GM18519 (cell line): ENCODE measurements around the gene TMEM245.

Experiments
- ATAC-seq: cut with Tn5 transposase; IDR thresholded peaks from one replicate; pipeline ENCODE4 v1.9.1; 2021; ENCODE audit warnings: mild to moderate bottlenecking, moderate library complexity; ENCODE audit not compliant: unreplicated experiment, low FRiP score

The TMEM245 gene

DNA sequence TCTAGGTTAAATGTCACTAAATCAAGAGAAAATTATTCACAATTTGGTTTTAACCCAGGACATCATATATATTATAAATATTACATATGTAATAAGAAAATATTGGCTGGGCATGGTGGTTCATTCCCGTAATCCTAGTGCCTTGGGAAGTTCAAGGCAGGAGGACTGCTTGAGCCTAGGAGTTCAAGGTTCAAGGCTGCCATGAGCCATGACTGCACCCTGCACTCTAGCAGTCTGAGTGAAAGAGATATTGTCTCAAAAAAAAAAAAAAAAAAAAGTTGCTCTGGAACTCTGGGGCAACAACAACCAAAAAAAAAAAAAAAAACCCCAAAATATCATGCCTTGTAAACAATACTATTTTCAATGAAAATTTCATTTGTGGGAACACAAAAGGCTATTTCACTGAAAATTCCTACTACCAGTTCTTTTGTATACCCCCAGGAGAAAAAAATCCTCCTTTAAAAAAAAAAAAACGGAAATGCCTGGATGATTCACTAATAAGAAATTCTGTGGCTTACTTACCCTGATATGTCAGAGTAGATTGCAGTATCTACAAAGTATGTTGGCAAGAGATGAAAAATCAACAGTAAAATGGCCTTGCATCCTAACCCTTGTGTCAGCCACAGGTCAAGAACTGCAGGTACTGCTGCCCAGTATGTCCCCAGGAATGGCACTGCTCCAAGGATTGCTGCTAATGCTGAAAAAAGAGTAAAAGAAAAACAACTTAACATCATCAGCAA, 83.9 kb downstream of the TMEM245 start:
- ATAC-seq, result no peak

DNA sequence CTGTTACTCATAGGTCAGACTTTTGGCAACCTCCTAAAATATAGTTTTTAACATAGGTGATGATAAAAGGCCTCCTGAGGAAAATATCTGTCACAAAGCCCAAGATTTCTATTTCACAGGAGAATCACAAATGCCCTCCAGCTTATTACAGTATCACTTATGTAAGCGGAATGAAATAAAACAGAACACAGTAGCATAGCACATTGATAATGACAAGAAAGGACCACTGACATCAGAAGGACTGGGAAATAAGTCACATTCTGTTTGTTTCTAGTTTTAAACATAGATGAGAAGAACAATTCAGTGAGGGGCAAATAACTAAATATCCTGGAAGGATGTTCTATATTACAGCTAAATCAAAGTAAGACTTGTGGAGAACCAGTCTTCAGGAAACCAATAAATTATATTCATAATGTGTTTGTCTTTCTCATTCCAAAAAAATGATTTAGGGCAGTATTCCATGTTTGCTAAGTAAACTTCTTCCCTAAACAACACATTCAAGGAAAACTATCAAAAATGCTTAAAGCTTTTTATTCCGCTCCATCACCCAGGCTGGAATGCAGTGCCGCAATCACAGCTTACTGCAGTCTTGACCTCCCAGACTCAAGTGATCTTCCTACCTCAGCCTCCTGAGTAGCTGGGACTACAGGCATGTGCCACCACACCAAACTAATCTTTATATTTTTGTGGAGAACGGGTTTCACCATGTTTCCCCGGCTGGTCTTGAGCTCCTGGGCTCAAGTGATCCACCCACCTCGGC, 85.6 kb downstream of the TMEM245 start:
- ATAC-seq, result no peak

DNA sequence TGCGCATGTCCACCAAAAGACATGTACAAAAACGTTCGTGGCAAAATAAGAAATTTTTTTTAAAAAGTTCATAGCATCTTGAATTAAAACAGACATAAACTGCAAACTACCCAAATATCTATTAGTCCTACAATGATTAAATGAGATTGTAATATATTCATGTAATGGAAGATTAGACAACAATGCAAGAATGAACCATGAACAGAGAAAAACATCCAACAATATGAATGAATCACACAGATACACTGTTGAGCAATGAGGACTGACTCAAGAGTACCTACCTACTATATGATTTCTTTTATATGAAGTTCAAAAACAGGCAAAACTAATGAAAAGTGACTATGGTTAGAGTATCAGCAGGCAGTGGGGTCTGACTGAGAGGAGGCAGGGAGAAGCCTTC, 88.5 kb downstream of the TMEM245 start:
- no peak for ATAC-seq

DNA sequence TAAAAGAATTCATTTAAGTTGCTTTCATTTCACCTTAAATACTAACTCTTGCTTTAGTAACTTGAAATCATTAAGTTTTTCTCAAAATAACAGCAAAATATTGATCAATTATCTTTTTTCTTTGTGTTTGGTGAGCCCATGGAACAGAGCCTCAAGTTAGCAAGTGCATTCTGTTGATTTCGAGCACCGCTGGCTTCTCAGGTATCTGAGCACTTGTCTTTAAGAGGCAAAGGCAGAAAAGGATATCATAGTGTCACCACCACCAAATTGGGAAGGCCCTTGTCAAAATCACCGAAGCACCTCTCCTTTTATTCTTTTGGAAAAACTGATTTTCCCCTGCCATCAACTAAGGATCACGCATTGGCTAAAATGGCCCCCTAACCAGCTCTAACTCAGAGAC, 89.3 kb downstream of the TMEM245 start:
- ATAC-seq, result no peak

DNA sequence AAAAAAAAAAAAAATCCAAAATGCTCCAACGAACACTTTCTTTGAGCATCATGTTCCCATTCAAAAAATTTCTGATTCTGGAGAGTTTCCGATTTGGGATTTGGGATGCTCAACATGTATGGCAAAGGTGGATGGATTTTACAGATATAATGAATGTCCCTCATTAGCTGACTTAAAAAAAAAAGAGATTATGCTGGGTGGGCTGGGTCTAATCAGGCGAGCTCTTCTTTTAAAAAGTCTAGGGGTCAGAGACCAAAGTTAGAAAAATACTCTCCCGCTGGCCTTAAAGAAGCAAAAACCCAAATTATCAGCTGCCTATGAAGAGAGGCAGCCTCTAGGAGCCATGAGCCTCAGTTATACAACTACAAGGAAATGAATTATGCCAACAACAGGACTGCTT, 91.3 kb downstream of the TMEM245 start:
- ATAC-seq, result no peak

DNA sequence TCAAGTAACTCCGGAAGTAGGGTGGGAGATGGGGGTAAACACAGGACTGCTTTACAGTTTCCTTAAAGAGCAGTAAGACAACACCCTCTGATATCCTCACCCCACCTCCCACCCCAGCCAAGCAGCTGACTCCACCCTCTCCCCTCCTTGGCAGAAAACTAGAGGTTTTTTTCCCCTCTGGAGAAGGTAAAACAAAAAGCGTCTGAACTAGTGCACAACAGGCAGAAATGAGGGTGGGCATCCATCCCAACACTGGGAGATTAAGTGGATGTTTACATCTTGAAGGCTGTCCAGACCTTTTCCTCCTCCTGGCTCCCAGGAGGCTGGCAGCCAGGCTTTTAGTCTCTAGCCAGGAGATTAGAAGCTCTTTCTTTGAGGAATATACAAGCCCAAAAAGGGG, 92.6 kb downstream of the TMEM245 start:
- no peak for ATAC-seq

DNA sequence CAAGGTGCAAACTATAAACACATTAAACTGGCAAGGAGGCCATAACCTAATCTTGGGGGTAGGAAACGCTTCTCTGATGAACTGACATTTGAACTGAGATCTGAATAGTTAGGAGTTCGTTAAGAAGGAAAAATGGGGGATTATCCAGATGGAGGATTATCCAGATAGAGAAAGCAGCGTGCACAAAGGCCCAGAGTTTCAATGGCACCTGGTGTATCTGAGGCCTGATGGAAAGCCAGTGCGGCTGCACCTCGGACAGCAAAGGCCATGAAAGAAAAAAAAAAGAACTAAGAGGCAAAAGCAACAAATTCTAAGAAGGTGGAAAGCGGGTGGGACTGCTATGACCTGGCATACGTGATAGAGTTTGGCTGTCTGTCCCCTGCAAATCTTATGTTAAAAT, 93.4 kb downstream of the TMEM245 start:
- ATAC-seq, result no peak

DNA sequence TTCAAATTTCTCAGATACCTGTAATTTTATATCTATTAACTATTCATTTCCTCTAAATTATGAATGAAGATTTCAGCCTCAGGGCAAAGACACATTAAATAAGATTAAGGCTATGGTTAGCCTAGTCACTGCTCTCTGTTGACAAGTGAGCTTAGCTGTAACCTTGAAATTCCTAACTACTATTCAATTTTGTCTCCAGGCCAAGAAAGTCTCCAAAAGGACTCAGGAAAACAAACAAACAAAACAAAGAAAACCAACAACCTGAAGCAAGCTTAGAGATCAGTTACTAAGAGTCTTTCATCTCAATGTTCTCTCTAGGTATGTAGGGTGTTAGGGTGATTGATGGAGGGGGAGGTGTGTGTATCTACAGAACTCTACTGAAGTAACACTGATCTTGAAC, 96.9 kb downstream of the TMEM245 start:
- ATAC-seq, result no peak

DNA sequence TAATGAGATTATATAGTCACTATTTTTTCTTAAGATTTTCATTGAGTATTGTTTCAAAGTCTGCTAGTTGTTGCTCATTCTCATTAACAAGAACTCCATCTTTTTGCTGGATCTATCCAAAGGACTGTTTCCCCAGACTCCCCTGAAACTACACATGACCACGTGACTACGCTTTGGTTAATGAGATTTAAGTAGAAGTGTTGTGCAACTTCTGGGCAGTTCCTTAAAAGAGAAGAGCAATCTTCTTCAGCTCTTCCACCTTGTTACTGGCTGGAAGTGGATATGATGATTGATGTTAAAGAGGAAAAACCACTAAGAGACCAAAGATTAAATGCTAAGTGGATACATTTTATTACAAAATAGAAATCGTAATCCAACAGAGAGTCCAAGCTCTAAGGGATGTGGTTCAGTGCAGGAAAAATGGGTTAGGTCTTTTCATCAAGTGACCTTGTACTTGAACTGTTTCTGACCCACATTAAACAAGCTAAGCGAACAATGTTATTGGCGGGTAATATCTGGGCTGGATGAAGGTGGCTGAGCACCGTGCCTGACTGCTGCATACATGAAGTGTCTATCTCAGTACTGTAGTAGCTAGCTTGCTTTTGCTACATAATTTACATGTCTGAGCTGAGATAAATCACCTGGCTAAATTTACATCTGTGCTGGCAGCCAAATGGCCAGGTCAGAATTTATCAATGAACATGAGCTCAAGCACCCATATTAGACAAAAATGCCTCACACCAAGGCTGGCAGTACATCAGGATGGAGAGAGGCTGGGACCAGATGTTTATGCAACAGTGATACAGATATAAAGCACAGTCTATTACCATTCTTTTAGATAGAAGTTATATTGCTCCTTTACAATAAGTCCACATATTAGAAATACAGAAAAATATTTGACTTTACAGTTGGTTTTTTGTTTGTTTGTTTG, 98.9 kb downstream of the TMEM245 start:
- no peak for ATAC-seq

DNA sequence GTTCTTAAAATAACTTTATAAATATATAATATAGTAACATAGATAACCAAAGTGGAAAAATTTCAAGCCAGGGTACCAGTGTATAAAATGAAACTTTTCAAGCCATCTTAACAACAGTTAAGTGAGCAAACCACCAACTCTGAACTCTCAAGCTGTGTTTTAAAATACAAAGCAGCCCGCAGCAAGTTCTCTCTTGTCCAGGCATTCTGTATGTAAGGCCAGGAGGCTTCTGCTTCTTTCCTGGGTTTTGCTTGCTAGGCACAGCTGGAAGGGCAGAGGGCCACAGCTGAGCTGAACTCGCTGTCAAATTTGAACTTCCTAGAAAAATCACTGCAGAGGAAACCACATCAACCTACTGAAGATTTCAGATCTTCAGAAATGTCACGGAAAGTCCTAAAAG, 99.6 kb downstream of the TMEM245 start:
- no peak for ATAC-seq

DNA sequence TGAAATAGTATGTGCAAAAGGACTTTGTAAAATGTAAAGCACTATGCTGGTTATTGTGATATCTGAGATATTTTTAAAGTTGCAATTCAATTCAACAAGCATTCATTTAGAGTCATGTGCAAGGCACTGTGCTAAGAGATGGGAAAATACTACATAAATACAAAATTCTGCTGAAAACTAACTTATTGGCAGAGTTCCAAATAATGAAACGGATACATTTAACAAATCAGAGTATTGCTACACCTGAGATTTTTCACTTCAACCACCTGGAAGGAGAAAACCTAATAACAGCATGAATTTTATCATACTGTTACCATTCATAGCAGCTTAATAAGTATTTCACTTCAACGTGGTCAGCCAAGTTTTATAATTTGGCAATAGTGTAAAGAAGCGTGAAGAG, 100.3 kb downstream of the TMEM245 start:
- ATAC-seq, result no peak

DNA sequence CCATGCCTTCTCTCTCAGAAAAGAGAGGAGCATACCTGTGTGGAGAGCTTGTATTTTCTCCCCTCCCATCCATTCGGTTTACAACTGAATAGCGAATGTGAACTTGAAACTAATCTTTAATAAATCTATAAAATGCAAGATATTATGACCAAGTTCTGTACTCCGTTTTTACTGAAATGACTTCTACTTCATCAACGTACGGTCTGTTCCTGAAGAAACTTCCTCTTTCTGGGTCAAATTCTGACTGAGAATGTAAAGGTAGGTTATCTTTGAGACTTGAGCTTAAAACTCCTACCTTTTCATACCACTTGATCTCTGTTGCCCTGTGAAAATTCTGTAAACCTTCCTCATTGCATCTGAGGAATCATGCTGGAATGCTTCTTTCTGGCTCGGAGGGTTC, 102.3 kb downstream of the TMEM245 start:
- ATAC-seq, result peak; percentile 38

DNA sequence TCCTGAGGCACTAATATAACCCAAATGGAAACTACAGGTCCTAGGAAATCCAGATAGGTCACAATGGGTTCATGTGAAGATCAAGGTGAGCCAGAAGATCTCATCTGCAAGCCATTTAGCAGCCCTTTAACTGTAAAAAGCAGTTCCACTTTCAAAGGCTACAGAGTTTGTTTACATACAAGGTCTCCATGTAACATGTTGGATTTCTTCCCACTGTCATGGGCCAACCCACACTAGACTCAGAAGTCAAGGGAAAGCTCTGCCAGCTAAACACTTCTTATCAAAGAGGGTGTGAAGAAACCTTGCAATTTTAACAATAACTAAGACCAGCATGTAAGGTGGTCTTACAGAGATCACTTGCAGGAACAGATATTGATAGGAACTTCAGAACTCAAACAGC, 102.7 kb downstream of the TMEM245 start:
- no peak for ATAC-seq

DNA sequence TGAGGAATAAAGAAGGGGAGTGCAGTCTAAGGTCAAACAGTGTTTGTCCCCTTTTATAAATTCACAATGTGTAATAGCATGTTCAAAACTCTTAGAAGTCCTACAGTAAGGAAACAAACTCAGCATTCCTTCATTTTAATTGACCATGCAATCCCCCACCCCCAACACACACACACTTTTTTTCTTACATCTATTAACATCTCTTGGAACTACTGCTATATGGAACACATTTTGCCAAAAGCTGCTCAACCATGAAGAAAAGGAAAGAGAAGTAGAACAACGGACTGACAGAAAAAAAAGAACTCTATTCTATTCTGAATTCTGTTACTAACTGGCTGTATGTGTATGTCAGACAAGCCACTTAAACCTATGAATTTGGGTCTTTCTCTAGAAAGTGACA, 103.6 kb downstream of the TMEM245 start:
- ATAC-seq, result no peak

DNA sequence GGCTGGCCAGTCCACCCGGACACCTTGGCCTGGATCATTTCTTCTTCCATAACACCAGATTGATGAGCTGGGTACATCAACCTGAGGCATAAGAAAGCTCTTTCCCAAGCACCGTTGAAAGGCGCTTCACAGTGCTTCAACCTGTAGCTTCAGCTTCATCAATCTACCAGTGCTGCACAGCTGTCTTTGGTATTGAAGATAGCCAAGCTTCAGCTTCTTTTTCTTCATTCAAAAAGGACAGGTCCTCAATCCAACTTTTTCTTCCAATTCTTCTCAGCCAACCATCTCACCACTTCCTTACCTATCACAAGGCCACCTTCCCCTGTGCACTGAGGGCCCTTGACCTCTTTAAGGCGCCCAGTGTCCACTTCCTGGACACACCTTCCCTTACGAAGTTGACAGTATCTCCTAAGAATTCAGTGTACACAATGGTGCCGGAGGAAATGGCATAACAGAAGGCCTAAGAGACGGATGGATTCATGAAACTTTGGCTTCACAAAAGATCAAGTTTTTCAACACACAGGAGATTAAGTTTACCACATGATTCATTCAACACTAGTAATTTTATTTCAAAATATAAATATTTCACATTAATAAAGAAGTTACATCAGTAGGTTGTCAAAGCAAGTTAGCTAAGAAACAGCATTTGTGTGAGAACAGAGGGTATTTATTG, 105.0 kb downstream of the TMEM245 start:
- ATAC-seq, result no peak

DNA sequence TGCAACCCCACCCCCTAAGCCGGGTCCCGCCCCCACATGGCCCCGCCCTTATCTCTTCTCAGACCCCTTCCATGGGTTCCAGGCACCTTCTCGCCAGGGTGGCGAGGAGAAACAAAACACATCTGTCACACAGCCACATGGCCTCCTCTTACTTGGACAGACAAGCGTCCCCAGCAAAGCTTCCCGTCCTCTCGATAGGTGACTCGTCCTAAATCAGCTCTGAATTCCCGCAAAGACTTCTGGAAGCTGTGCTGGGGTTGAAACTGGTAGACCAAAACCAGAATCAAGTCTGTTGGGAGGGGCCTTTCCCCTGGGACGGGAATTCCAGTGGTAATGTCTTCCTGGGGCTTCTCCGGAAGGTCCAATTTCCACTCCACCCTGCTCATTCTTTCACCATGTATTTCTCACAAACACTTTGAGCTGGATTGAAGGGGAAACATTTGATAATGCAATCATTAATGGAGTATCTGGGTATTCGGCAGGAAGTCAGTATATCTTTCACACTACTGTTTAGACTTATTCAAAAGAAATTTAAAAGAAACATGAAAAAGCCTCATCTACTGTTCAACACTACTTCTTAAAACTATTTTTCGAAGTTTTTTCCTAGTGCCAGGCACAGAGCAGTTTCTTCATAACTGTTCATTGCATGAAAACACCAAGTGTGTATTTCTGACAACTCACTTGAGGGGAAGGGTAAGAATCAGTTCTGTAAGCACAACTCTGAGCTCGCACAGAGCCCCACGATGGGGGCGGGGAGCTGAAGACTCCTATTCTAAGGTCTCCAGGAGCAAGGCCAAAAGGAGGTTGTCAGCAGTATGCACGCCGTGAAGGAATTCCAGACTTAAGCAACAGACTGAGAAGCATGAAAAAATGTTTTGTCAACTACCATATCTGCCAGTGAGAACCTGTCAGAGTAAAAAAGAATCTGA, 105.8 kb downstream of the TMEM245 start:
- ATAC-seq, result no peak

DNA sequence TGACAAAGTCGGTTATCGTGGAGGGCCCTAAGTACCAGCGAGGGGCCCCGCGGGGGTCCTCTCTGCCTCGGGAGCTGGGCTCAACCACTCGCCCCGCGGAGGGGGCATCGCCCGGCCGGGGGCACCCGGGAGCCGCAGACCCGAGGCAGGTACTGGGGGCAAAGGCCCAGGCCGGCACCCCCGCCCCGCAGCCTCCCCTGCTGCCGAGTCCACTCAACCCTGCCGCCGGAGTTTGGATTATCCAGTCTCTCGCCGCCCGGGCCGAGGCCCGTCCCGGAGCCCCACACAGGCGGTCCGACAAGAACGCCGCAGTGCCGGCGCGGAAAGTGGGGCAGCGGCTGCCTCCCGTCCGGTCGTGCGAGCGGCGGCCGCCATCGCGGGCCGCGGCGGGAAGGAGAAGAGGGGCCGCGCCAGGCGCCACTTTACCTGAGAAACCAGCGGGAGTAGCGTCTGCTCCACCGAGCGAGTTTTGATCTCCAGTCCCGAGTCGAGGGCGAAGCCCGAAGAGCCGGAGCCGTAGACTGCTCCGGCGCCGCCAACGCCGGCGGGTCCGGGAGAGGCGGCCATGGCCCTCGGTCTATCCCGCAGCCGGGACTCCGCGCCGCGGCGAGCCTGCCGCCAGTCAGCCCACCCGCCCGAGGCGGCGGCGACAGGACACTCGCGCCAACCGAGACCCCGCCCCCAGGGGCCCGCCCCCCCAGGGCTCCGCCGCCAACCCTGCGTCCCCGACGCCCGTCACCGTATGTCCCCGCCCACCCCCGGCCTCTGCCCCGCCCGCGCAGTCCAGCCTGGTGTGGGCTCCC, 106.7 kb downstream of the TMEM245 start, which contains the start of gene CTNNAL1:
CTNNAL1 (minus strand) TSS at position 624 of the 803 bp plus-strand sequence; CDS start at position 567, 57 bp downstream.
- ATAC-seq, result peak; percentile 53

DNA sequence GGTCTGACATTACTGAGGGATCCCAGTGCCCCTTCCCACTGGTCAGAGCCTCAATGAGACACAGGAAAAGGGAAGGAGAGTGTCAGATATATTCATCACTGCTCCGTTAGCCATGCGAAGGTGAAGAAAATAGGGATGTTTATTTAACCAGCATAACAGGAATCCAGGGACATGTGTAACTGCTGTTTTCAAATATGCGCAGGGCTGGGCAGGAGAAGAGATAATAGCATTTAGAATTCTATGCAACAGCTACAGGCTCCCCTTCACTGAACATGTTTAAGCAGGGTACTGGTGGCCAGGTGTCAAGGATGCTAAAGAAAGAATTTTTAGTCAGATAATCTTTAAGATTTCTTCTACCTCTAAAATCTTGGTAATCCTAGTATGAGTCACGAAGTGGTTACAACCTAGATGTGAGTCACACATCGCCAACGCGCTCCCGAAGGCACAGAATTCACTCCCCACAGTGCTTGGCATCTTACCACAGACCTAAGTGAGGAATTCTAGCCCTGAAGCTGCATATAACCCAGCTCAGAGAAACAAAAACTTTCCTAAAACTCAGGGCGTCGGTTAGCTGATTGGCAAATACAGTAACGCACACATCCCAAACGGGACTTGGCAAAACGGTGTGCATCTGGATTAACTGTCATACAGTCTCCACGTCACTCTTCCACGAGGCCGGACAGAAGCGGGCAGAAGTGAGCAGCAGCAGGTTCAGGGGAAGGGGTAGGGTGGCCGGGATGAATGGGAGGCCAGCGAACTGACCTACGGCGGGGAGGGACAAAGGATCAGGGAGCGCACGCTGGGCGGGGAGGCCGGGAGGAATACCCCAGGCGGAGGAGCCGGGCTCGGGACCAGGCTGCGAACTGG, 107.5 kb downstream of the TMEM245 start:
- peak; percentile 50 for ATAC-seq
